Heart left ventricle (tissue), 16 donors: ENCODE data around the gene RBM46. TPM values are rescaled to one million over a fixed set of nuclear protein-coding genes. Genes with fewer than 3 reads are reported as not detected.

ENCODE experiments used
- ATAC-seq, 4 donors: fragments of 200-7000 bp; cut with Tn5 transposase; one replicate each; pipeline ENCODE4 v1.9.1; 2020 to 2022; ENCODE audit warnings: moderate library complexity in 4 of 4, mild to moderate bottlenecking in 3 of 4, moderate number of reproducible peaks in 1 of 4
- DNase-seq, 5 donors: peaks; one replicate each; pipeline ENCODE4 v3.0.0-alpha.2; 2020
- H3K27ac ChIP-seq, 12 donors: fragments of 200-600 bp; sonication (generic) in 4 of 12; one replicate each; pipeline versions ENCODE4 v1.5.0 to v1.8.0; 2016 to 2022; ENCODE audit warnings: mild to moderate bottlenecking in 2 of 12
- H3K27me3 ChIP-seq, 9 donors: fragments of 200-600 bp; sonication (generic) in 2 of 9; one replicate each; pipeline versions ENCODE4 v1.5.1 to v1.8.0; 2016 to 2022; ENCODE audit warnings: mild to moderate bottlenecking in 3 of 9
- H3K36me3 ChIP-seq, 9 donors: fragments of 200-600 bp; sonication (generic) in 2 of 9; one replicate each; pipeline versions ENCODE4 v1.5.0 to v1.8.0; 2018 to 2022; ENCODE audit warnings: mild to moderate bottlenecking in 2 of 9
- H3K4me1 ChIP-seq, 12 donors: fragments of 200-600 bp; sonication (generic) in 4 of 12; one replicate each; pipeline versions ENCODE4 v1.5.0 to v1.8.0; 2016 to 2022; ENCODE audit warnings: mild to moderate bottlenecking in 3 of 12
- H3K4me3 ChIP-seq, 12 donors: fragments of 200-600 bp; sonication (generic) in 4 of 12; one replicate each; pipeline versions ENCODE4 v1.5.0 to v1.8.0; 2017 to 2022; ENCODE audit warnings: mild to moderate bottlenecking in 9 of 12, moderate library complexity in 4 of 12
- H3K9me3 ChIP-seq, 12 donors: fragments of 200-600 bp; sonication (generic) in 4 of 12; one replicate each; pipeline versions ENCODE4 v1.5.0 to v1.8.0; 2016 to 2022; ENCODE audit warnings: mild to moderate bottlenecking in 1 of 12
- CTCF ChIP-seq, 12 donors: fragments of 200-600 bp; sonication (generic) in 4 of 12; IDR thresholded peaks; one replicate each; pipeline versions ENCODE4 v1.5.0 to v1.8.0; 2018 to 2022; ENCODE audit warnings: antibody characterized with exemption in 12 of 12, mild to moderate bottlenecking in 5 of 12
- POLR2A ChIP-seq, 2 donors: fragments of 450-650 bp; IDR thresholded peaks; one replicate each; pipeline ENCODE4 v1.6.1; 2017; ENCODE audit warnings: antibody characterized with exemption in 2 of 2, mild to moderate bottlenecking in 2 of 2, moderate library complexity in 2 of 2
- WGBS, 4 donors: extraction: QIAGEN DNeasy Blood & Tissue Kit in 2 of 4; methylation state at CpG; one replicate each; pipeline versions ENCODE4 v1.1.5 to v1.1.7; 2013 to 2018; 5-methylcytosine and 5-hydroxymethylcytosine counted together
- intact Hi-C, 10 donors: fragments of 100-400 bp; cut with DNase I; formaldehyde crosslinking; loops; one replicate each; pipeline versions ENCODE4 v1.11.1 to v1.14.2; 2022
- polyA plus RNA-seq, 2 donors: library from polyadenylated mRNA; stranded (reverse); fragments of 200-250 nt; gene quantifications; one replicate each; pipeline ENCODE4 v1.2.3, GENCODE V29; 2013
- total RNA-seq, 9 donors: library from RNA; depleted of rRNA in 2 of 9; stranded (reverse); fragments of >200 nt in 2 of 9; fragmentation: NEBNext Ultra II Directional in 3 of 9; extraction: Animal tissue kit (Norgen Biotek cat#: 25700) in 3 of 9; gene quantifications; one replicate each; pipeline versions ENCODE4 v1.1.0 to v1.2.4, GENCODE V29; 2016 to 2023
- donor health status: ischemic (EF 13 %, LVEDD 7.1; RV severe dilation, severe dysfunction).
- donor health status: healthy with polysubstance abuse.
- donor health status: DM: no; HTN: yes; CAD: no.
- donor health status: DM: no; HTN: no; CAD: no.
- donor health status: ischemic (EF 25% LVEDD 6.9; RV normal size, moderate dysfunction).
- donor health status: ischemic (EF 25% LVEDD 5.7; RV mildly dilated, moderate dysfunction).
- donor health status: healthy.
- donor health status: DM: yes; HTN: yes; CAD: no.
- donor health status: ischemic (EF 35%, LVEDD 5.7; RV mildly dilated, moderate dysfunction).
- donor health status: nonischemic (EF 11% LVEDD 7.7; RV severe dilation, severe dysfunction).
- donor health status: DM: yes; HTN: yes; CAD: no.
- donor health status: PGD.
- donor health status: ischemic (EF 29% LVEDD 5.4; RV normal size, mild dysfunction).
- donor health status: nonischemic (EF 23%, LVEDD 6.1; RV moderate dilation, normal function).

RBM46 gene
- total and polyA plus RNA-seq, 11 donors = 0.23 to 0.36 TPM; not detected in 9

GRCh38 chr4:154781983-154782293 is 866 bp downstream of the RBM46 start:
- H3K27ac ChIP-seq = no peak overlapping the region
- H3K27me3 ChIP-seq = peaks cover 0 to 30% (median 10%) of the 10 kb centered on the region in 9 donors
- TF ChIP-seq POLR2A (IDR thresholded peaks at IDR 0.05) (no peak), CTCF (IDR thresholded peaks at IDR 0.05) (no peak)
- 74 to 83% (median 80%) methylated on average over 13 to 18 of the region's 18 CpGs for WGBS, 4 donors
- no peaks in the 10 kb centered on the region for H3K9me3 ChIP-seq
- no peaks in the 10 kb centered on the region for H3K36me3 ChIP-seq
- DNase-seq (no peak), ATAC-seq (no peak)
- no peak overlapping the region for H3K4me3 ChIP-seq
- intact Hi-C loops = no loop called here
- H3K4me1 ChIP-seq = no peaks in the 10 kb centered on the region

GRCh38 chr4:154807042-154807630 is 26.1 kb downstream of the RBM46 start:
- peaks cover 0 to 8% (median 0%) of the 10 kb centered on the region in 9 donors for H3K27me3 ChIP-seq
- H3K4me3 ChIP-seq = peak overlapping the region in 1 of 12 donors; percentile 7
- no peaks in the 10 kb centered on the region for H3K36me3 ChIP-seq
- TF ChIP-seq POLR2A (IDR thresholded peaks at IDR 0.05) (no peak), CTCF (IDR thresholded peaks at IDR 0.05) (peak; percentile 33 to 67 (median 50))
- DNase-seq = no peak
- no peak overlapping the region for H3K27ac ChIP-seq
- 27 to 41% (median 35%) methylated on average over 3 of the region's 3 CpGs for WGBS, 4 donors
- intact Hi-C loops = loop anchor here in 6 of 10 donors (2.0 to 10.0 kb wide), 3 partner anchors 545 to 548 kb away; no protein-coding TSS in a partner anchor
- ATAC-seq = no peak
- no peaks in the 10 kb centered on the region for H3K9me3 ChIP-seq
- no peaks in the 10 kb centered on the region for H3K4me1 ChIP-seq

- no peak overlapping the region for H3K4me3 ChIP-seq
- intact Hi-C loops = no loop called here
- no peaks in the 10 kb centered on the region for H3K9me3 ChIP-seq
- no peaks in the 10 kb centered on the region for H3K4me1 ChIP-seq
- H3K27ac ChIP-seq = no peak overlapping the region
- no peaks in the 10 kb centered on the region for H3K36me3 ChIP-seq
- ATAC-seq (no peak), DNase-seq (no peak)
- H3K27me3 ChIP-seq = no peaks in the 10 kb centered on the region
- no peak for TF ChIP-seq CTCF (IDR thresholded peaks at IDR 0.05)
- no peak for TF ChIP-seq POLR2A (IDR thresholded peaks at IDR 0.05)
Measured at GRCh38 chr4:154818230-154818629, 37.2 kb downstream of the RBM46 start.

- Histone ChIP-seq H3K9me3 (no peaks in the 10 kb centered on the region), H3K4me3 (no peak overlapping the region), H3K27me3 (no peaks in the 10 kb centered on the region), H3K27ac (no peak overlapping the region), H3K36me3 (no peaks in the 10 kb centered on the region), H3K4me1 (no peaks in the 10 kb centered on the region)
- intact Hi-C loops = no loop called here
- no peak for ATAC-seq
- no peak for DNase-seq
- no peak for TF ChIP-seq POLR2A (IDR thresholded peaks at IDR 0.05)
- TF ChIP-seq CTCF (IDR thresholded peaks at IDR 0.05) = no peak
Measured at GRCh38 chr4:154822775-154823174, 41.7 kb downstream of the RBM46 start.
